DMS79 (cell line): ENCODE data around the gene CGAS.
A peak's percentile ranks its signal among the peaks of the same experiment; 100 is the strongest.
"Not testable (repeated sequence)": the region's sequence is repeated elsewhere in the genome, so short reads cannot be mapped to it uniquely, and the experiment has no call there.

Experiments
- DNase-seq: peaks from one replicate; lab custom pipeline; 2025; lab: John Stamatoyannopoulos, UW

CGAS gene

GRCh38 chr6:73452107-73452461 is at the start of gene CGAS:
Gene CGAS (minus strand): TSS chr6:73452297. CDS start chr6:73452181, 116 bp downstream.
- peak; percentile 53 for DNase-seq

GRCh38 chr6:73497915-73498314 is 45.8 kb upstream of the CGAS start:
- no peak for DNase-seq

- no peak for DNase-seq
These were observed 39.3 kb upstream of the CGAS start for GRCh38 chr6:73491377-73491776.

GRCh38 chr6:73487473-73487872 is 35.4 kb upstream of the CGAS start:
- no peak for DNase-seq

- DNase-seq, result no peak
These were observed 32.3 kb upstream of the CGAS start for GRCh38 chr6:73484438-73484837.

GRCh38 chr6:73481969-73482368 is 29.9 kb upstream of the CGAS start:
- no peak for DNase-seq

GRCh38 chr6:73477407-73477806 is 25.3 kb upstream of the CGAS start:
- DNase-seq, result no peak

- no peak for DNase-seq
These were observed 24.6 kb upstream of the CGAS start for GRCh38 chr6:73476723-73477122.

- DNase-seq, result no peak
These were observed 19.7 kb upstream of the CGAS start for GRCh38 chr6:73471686-73472290.

GRCh38 chr6:73461537-73462350 is 9.6 kb upstream of the CGAS start, which contains the start of gene MTO1:
Gene MTO1 (plus strand): TSS chr6:73461737. CDS start chr6:73461855, 118 bp downstream.
- DNase-seq, result peak; percentile 89

- no peak for DNase-seq
These were observed 8.0 kb upstream of the CGAS start for GRCh38 chr6:73460056-73460455.

- DNase-seq, result not testable (repeated sequence)
These were observed 7.4 kb upstream of the CGAS start for GRCh38 chr6:73459474-73459873.

- no peak for DNase-seq
These were observed 4.0 kb upstream of the CGAS start for GRCh38 chr6:73455865-73456629.

- DNase-seq, result peak; percentile 53
These were observed 632 bp downstream of the CGAS start for GRCh38 chr6:73451223-73452106.

- DNase-seq, result no peak
These were observed 8.5 kb downstream of the CGAS start for GRCh38 chr6:73443555-73443954.

GRCh38 chr6:73435236-73435635 is 16.9 kb downstream of the CGAS start:
- DNase-seq, result no peak

GRCh38 chr6:73421534-73421933 is 30.6 kb downstream of the CGAS start:
- DNase-seq, result no peak

- DNase-seq, result no peak
These were observed 33.9 kb downstream of the CGAS start for GRCh38 chr6:73418081-73418741.

GRCh38 chr6:73413102-73413501 is 39.0 kb downstream of the CGAS start:
- no peak for DNase-seq

- no peak for DNase-seq
These were observed 42.7 kb downstream of the CGAS start for GRCh38 chr6:73409395-73409794.

GRCh38 chr6:73400656-73401055 is 51.4 kb downstream of the CGAS start:
- no peak for DNase-seq
